Measurements from ENCODE around the gene ITSN1.

DNA sequence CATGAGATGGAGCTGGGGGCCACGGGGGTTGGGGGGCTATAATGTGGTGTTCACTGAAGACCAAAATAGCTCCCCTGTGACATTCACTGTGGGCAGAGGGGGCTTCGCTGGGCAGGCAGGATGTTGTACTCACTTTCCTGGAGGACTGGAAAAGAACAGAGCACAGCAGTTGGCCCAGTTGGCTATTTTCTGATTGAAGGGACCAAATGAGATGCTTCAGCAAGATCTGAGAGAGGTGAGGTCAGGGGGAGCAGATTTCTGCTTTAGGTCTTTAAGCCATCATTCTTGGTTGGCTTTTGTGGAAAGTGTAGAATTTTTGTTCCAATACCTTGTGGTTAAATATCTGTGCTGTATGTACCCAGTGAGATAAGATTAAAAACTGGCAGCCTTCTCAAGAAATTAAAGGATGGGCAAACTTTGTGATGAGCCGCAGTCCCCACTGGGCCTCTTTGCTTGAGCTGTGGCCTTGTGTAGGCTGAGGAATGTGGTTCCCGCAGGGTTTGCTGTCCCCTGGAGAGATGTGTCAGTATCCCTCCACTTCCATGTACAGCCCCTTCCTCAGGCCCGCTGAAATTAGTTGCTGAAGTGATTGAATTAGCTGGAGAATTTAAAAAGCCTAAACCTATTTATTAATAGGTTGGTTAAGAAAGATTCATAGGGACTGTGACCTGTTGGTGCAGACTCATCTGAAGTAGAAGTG lies 192.7 kb downstream of the ITSN1 start:
- TF ChIP-seq POLR2A (IDR thresholded peaks at IDR 0.05; ENCODE audit: low read depth): no peak
- TF ChIP-seq, protein P1, sequence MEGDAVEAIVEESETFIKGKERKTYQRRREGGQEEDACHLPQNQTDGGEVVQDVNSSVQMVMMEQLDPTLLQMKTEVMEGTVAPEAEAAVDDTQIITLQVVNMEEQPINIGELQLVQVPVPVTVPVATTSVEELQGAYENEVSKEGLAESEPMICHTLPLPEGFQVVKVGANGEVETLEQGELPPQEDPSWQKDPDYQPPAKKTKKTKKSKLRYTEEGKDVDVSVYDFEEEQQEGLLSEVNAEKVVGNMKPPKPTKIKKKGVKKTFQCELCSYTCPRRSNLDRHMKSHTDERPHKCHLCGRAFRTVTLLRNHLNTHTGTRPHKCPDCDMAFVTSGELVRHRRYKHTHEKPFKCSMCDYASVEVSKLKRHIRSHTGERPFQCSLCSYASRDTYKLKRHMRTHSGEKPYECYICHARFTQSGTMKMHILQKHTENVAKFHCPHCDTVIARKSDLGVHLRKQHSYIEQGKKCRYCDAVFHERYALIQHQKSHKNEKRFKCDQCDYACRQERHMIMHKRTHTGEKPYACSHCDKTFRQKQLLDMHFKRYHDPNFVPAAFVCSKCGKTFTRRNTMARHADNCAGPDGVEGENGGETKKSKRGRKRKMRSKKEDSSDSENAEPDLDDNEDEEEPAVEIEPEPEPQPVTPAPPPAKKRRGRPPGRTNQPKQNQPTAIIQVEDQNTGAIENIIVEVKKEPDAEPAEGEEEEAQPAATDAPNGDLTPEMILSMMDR (IDR thresholded peaks at IDR 0.05): no peak
- TF ChIP-seq POLR2AphosphoS5 (IDR thresholded peaks at IDR 0.05): no peak
- TF ChIP-seq EP300 (IDR thresholded peaks at IDR 0.05): no peak

All from esophagus muscularis mucosa (tissue), 4 donors.